ENCODE measurements around the gene AFAP1L1.

- no peak for TF ChIP-seq CEBPB (IDR thresholded peaks at IDR 0.05)
- no peak for TF ChIP-seq POLR2A (IDR thresholded peaks at IDR 0.05; ENCODE audit: low read length)
- TF ChIP-seq, protein P1, sequence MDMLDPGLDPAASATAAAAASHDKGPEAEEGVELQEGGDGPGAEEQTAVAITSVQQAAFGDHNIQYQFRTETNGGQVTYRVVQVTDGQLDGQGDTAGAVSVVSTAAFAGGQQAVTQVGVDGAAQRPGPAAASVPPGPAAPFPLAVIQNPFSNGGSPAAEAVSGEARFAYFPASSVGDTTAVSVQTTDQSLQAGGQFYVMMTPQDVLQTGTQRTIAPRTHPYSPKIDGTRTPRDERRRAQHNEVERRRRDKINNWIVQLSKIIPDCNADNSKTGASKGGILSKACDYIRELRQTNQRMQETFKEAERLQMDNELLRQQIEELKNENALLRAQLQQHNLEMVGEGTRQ (IDR thresholded peaks at IDR 0.05) = no peak
- TF ChIP-seq, protein P2, sequence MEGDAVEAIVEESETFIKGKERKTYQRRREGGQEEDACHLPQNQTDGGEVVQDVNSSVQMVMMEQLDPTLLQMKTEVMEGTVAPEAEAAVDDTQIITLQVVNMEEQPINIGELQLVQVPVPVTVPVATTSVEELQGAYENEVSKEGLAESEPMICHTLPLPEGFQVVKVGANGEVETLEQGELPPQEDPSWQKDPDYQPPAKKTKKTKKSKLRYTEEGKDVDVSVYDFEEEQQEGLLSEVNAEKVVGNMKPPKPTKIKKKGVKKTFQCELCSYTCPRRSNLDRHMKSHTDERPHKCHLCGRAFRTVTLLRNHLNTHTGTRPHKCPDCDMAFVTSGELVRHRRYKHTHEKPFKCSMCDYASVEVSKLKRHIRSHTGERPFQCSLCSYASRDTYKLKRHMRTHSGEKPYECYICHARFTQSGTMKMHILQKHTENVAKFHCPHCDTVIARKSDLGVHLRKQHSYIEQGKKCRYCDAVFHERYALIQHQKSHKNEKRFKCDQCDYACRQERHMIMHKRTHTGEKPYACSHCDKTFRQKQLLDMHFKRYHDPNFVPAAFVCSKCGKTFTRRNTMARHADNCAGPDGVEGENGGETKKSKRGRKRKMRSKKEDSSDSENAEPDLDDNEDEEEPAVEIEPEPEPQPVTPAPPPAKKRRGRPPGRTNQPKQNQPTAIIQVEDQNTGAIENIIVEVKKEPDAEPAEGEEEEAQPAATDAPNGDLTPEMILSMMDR (IDR thresholded peaks at IDR 0.05) = no peak
- TF ChIP-seq, protein P3, sequence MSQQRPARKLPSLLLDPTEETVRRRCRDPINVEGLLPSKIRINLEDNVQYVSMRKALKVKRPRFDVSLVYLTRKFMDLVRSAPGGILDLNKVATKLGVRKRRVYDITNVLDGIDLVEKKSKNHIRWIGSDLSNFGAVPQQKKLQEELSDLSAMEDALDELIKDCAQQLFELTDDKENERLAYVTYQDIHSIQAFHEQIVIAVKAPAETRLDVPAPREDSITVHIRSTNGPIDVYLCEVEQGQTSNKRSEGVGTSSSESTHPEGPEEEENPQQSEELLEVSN (IDR thresholded peaks at IDR 0.05; ENCODE audit: borderline replicate concordance, low read depth) = no peak
- no peak for TF ChIP-seq BHLHE40 (IDR thresholded peaks at IDR 0.05; ENCODE audit: low read depth, low read length)
- no peak for TF ChIP-seq RCOR1 (IDR thresholded peaks at IDR 0.05; ENCODE audit: low read depth, low read length)
- TF ChIP-seq EP300 (IDR thresholded peaks at IDR 0.05) = no peak
- no peak for TF ChIP-seq NFE2L2 (conservative IDR thresholded peaks at IDR 0.05; ENCODE audit: low read length)
- TF ChIP-seq CHD2 (IDR thresholded peaks at IDR 0.05; ENCODE audit: low read length, partially characterized antibody) = no peak
- no peak for TF ChIP-seq NR3C1 (IDR thresholded peaks at IDR 0.05)
- no peak for TF ChIP-seq ESRRA (IDR thresholded peaks at IDR 0.05; ENCODE audit: borderline replicate concordance, low read length)
Measured at GRCh38 chr5:149352169-149352568, 80.5 kb downstream of the AFAP1L1 start.
